Loucy (cell line): ENCODE measurements around the gene NBEA.

Experiments
- EZH2phosphoT487 ChIP-seq: fragments of 200-600 bp; IDR thresholded peaks from 2 replicates; pipeline ENCODE4 v1.6.1; 2018; ENCODE audit warnings: antibody characterized with exemption, mild to moderate bottlenecking, moderate library complexity, borderline replicate concordance
- TF ChIP-seq, protein P1 (sequence below): fragments of 200-600 bp; sonication (generic); conservative IDR thresholded peaks from 2 replicates; pipeline ENCODE4 v1.5.1; 2014; ENCODE audit warnings: mild to moderate bottlenecking, antibody characterized with exemption, low read length

DNA sequence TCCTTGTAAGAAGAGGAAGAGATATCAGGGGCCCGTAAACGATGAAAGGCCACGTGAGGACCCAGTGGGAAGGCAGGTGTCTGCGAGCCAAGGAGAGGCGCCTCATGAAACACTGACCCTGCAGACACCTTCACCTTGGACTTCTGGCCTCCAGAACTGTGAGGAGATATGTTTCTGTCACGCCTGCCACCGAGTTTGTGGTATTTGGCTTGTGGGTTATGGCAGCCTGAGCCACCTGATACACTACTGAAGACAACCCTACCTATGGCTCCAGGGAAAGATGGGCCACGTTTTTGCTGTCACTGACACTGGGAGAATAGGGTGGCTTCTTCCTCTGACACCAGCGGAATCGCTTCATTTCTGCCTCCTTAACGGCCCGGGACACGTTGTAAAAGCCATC lies 752.0 kb downstream of the NBEA start:
- TF ChIP-seq, protein P1, sequence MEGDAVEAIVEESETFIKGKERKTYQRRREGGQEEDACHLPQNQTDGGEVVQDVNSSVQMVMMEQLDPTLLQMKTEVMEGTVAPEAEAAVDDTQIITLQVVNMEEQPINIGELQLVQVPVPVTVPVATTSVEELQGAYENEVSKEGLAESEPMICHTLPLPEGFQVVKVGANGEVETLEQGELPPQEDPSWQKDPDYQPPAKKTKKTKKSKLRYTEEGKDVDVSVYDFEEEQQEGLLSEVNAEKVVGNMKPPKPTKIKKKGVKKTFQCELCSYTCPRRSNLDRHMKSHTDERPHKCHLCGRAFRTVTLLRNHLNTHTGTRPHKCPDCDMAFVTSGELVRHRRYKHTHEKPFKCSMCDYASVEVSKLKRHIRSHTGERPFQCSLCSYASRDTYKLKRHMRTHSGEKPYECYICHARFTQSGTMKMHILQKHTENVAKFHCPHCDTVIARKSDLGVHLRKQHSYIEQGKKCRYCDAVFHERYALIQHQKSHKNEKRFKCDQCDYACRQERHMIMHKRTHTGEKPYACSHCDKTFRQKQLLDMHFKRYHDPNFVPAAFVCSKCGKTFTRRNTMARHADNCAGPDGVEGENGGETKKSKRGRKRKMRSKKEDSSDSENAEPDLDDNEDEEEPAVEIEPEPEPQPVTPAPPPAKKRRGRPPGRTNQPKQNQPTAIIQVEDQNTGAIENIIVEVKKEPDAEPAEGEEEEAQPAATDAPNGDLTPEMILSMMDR, result no peak
- no peak for TF ChIP-seq EZH2phosphoT487
